Activated T-helper 1 cell treated with Interleukin-2 at 50 U/mL for 16 hours (primary cell): ENCODE measurements around the gene APOBEC2.
"Not testable (repeated sequence)": the region's sequence is repeated elsewhere in the genome, so short reads cannot be mapped to it uniquely, and the experiment has no call there.

Source experiments
- DNase-seq: peaks from one replicate; pipeline ENCODE4 v3.0.0-alpha.2; 2020; ENCODE audit warnings: low read depth

The APOBEC2 gene

DNA sequence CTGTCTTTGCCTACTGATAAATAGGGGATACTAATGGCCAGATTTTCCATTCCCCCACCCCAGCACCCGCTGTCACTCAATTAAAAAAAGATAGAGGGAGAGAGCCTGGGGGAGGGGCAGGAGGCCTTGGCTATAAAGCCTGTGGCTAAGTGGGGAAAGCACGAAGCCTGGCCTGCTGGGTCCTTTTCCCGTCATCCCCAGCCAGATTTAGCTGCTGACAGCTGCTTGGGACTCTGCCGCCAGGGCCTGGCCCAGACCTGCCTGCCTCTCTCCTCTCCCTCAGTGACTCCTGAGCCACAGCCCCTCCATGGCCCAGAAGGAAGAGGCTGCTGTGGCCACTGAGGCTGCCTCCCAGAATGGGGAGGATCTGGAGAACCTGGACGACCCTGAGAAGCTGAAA is at the start of gene APOBEC2:
APOBEC2 (plus strand) TSS at position 162 of the 400 bp plus-strand sequence; CDS start at position 308, 146 bp downstream.
- DNase-seq = no peak

DNA sequence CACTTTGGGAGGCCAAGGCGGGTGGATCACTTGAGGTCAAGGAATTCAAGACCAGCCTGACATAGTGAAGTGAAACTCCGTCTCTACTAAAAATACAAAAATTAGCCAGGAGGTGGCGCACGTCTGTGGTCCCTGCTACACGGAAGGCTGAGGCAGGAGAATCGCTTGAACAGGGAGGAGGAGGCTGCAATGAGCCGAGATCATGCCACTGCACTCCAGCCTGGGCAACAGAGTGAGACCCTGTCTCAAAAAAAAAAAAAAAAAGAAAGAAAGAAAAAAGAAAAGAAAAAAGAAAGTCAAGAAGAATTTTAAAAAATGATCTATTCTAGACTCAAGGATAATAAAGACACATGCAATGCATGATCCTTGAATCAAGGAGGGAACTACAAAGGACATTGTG is 46.8 kb upstream of the APOBEC2 start:
- peak; percentile 8 for DNase-seq

DNA sequence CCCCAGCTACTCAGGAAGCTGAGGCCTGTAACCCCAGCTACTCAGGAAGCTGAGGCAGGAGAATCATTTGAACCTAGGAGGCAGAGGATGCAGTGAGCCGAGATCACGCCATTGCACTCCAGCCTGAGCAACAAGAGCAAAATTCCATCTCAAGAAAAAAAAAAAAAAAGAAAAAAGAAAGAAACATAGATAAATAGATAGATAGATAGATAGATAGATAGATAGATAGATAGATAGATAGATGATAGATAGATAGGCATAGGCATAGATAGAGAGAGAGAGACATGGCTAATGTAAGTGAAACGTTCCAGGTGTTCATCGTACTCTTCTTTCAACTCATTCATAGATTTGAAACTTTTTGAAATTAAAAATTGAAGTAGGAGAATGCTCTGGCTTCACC is 46.0 kb upstream of the APOBEC2 start:
- not testable (repeated sequence) for DNase-seq

DNA sequence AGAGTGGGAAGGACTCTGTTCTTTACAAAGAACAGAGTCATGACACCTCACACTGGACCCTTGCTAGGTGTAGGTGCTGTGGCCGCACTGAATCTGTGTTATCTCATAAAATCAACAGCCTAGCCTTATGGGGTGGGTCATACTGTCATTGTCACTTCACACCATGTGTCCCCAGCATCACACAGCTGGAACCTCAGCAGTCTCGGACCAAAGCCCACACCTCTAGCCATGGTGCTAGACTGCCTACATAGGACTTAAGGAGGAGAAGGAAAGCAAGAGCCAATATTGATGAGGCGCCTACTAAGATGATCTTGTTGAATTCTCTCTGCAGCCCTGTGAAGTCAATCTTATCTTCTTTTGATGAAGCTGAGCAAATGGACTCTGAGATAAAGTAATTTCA is 45.0 kb upstream of the APOBEC2 start:
- no peak for DNase-seq

DNA sequence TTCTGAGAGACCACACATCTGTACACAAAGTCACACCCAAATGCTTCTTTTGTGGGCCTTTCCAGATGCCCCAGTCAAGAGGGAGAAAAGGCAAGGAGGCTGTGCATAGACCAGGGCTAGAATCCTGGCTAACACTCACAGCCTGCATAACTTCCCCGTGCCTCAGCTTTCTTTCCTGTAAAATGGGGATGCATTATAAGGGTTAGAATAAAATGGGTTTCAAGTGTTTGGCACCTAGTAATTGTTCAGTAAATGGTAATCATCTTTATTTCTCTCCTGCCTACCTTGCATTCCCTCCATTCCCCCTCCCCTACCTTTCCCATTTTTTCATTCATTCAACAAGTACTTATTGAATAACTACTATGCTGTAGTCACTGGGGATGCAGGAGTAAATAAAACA is 43.3 kb upstream of the APOBEC2 start:
- no peak for DNase-seq

DNA sequence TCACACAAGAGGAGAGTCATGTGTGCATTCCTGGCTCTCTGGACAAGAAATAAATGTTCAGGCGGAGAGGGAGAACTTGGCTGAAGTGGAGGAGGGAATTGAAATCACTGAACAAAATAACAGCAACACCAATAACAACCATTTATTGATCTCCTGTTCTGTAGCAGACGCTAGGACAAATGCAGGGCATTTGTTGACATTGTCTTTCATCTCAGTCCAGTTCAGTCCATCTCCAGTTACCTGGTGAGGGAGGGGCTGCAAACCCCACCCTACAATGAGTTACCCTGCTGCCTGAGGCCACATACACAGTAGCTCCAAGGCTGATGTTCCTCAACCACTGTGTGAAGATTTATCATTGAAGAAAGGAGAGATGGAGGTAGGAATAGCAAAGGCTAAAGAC is 41.3 kb upstream of the APOBEC2 start:
- no peak for DNase-seq

DNA sequence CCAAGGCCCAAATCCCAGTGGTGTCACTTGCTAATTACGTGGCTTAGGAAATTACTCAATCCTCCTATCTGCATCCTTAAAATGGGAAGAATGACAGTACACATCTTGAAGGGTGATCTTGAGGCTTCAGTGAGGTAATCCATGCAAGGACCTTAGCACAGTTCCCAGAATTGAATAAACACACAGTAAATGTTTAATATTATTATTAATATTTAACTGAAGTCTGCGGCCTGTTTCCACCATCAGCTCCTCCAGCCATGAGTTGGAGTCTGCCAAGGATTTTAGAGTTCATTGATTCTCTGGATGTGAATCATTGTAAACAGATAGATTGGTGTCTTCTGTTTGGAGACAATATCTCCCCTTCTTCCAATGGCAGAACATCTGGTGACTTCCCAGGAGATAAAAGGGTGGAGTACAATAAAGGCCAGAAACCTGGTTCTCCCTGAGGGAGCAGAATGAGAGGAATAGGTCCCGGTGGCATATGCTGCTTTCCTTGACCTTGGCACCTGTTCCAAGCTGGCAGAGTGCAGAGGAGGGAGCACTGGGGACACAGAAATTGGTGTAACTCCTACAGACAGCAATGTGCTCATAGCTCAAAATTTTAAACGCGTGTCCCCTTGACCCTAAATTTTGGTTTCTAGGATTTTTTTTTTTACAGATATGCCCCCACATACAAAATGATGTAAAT is 39.4 kb upstream of the APOBEC2 start:
- no peak for DNase-seq

DNA sequence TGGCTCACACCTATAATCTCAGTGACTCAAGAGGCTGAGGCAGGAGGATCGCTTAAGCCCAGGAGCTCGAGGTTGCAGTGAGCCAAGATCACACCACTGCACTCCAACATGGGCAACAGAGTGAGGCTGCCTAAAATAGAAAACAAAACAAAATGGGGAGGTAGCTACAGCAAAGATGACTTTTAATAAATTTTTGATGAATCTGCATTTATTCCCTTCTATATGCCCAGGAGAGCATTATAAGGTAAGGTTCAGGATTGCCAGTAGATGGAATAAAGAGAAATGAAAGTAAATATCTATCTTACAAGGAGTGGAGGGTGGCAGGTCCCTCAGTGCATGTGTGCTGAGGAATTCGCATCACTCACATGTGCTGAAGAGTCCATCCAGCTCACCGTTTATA is 38.2 kb upstream of the APOBEC2 start:
- no peak for DNase-seq

DNA sequence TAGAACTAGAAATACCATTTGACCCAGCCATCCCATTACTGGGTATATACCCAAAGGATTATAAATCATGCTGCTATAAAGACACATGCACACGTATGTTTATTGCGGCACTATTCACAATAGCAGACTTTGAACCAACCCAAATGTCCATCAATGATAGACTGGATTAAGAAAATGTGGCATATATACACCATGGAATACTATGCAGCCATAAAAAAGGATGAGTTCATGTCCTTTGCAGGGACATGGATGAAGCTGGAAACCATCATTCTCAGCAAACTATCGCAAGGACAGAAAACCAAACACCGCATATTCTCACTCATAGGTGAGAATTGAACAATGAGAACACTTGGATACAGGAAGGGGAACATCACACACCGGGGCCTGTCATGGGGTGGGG is 37.1 kb upstream of the APOBEC2 start:
- not testable (repeated sequence) for DNase-seq

DNA sequence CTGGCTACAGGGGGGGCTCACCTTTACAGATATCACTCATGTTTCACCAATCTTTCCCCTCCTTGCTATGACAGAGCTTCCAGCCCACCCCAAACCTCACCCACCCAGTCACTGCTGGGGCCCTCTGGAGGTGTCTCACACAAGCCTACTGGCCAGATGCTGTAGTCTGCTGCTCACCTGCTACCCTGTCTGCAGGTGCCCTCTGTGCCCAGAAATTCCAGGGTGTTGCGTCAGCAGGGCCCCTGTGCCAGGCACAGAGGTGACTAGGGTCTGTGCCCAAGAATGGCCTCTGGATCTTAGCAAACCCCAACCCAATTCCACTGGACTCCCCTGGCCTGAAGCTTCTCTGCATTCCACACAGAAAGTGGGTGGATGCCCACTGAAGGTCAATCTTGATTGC is 35.3 kb upstream of the APOBEC2 start:
- DNase-seq = no peak

DNA sequence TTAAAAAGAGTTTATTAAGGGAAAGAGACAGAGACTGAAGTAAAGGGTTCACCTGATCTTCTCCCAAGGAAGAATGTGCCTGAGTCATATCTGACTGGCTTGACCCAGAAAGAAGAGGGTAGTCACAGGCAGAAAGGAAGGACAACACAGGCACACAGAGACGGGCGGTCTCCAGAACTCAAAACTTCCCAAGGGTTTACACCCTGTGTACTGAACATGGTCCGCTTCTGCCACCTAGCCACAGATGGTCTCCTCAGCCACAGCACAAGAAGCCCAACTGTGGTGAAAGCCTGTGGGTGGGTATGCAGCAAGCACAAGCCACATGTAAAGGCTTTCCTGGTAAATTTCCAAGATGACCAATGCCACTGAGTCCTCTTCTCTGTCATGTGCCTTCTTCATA is 31.2 kb upstream of the APOBEC2 start:
- no peak for DNase-seq

DNA sequence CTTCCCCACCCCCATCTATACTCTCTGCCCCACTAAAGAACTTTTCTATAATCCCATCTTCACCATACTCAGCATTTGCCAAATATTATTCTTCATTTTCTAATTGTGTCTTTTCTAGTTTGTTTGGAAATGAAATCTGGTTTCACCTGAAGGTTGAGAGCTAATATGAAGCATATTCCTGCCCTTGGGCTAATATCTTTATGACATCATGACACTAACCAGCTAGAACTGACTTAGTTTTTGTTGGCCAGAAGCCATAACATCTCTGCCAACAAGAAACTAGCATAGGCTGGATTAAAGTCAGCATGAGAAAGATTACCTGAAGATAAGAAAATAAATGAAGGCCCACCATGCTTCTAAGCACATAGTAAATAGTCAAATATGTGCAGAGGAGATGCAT is 30.7 kb upstream of the APOBEC2 start:
- no peak for DNase-seq

DNA sequence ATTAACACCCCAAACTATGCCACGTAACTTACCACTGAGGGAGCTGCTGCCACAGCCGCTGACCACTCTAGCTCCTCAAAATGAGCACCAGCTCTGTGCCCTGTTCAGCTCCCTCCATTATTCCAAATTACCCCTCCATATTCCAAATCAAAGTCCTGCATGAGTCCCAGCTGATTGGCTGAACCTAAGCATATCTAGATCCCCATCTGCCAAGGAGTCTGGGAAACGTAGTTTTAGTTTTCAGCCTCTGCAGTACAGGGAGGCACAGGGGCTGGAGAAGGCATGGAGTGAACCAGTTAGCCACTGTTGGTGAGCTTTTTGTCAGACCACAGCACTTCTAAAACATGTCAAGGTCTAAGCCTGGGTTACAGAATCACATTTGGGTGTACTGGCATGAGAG is 29.9 kb upstream of the APOBEC2 start:
- DNase-seq = no peak

DNA sequence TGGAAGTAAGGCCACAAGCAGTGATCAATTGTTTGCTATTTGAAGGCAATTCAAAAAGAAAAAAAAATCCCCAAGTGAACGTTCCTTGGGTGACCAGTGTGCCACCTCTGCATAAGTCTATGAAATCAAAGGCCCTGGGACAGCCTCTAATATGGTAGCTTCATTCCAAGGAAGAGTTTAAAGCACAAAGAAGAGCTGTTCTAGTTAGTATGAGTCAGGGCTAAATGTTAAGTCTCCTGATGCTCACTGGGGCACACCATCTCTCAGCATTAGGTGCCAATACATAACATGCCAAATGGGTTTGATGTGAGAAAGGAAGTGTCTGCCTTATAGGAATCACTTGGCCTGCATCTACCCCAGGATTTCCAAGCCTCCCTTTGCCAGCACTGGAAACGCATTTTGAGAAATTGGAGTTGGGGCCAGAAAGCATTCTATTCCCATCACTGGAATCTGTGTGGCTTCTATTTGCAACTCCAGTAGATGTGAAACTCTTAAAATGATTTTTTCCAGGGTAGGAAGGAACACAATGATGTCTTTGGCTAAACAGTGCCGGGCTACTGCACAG is 27.0 kb upstream of the APOBEC2 start:
- DNase-seq = no peak

DNA sequence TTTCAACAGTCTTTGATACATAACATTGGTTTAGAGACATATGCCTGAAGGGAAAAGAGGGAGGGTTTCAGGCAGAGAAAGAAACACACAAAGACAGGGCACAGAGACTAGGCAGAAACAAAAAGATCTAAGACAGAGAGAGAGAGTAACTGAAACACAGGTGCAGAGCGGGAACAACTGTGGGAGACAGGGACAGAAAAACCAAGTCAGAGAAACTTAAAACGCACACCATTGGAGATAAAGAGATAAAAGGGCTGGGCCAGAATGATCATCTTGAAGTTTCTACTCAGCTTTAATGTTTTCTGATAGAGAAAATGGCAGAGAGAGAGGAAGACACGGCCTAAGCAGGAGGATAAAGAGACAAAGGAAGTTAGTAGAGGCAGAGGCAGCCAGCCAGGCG is 25.8 kb upstream of the APOBEC2 start:
- DNase-seq = no peak

DNA sequence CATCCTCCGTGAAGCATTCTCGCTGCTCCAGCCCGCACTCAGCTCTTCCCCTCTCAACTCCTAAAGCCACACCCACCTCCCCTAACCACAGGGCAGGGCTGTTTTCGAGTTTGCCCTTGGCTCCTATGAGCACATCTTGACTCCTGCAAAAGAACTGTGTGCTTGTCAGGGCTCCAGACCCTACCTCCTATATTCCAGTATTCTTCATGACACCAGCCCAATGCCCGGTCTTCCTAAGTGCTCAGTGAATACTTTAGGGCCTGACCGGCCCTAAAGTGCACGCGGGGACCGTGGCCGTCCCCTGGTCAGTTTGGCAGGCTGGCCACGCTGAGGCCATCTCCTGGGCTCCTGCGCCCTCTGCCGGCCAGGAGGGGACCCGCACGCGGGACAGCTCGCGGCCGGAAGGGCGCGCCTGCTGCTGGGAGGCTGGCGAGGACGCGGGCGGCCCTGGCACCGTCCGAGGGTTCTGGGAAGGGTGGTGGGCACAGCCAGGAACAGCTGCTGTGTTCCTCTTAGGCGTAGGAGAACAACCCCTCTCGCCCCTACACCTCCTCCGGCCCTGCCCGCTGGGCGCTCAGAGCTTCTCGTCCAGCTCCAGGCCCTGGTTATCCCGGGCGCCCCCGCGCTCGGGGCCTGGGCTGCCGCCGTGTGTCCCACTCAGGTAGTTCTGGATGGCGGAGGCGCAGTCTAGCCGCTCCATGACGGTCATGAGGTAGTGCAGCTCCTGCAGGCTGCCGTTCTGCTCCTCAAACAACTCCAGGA is 25.0 kb upstream of the APOBEC2 start:
- DNase-seq = peak; percentile 62

DNA sequence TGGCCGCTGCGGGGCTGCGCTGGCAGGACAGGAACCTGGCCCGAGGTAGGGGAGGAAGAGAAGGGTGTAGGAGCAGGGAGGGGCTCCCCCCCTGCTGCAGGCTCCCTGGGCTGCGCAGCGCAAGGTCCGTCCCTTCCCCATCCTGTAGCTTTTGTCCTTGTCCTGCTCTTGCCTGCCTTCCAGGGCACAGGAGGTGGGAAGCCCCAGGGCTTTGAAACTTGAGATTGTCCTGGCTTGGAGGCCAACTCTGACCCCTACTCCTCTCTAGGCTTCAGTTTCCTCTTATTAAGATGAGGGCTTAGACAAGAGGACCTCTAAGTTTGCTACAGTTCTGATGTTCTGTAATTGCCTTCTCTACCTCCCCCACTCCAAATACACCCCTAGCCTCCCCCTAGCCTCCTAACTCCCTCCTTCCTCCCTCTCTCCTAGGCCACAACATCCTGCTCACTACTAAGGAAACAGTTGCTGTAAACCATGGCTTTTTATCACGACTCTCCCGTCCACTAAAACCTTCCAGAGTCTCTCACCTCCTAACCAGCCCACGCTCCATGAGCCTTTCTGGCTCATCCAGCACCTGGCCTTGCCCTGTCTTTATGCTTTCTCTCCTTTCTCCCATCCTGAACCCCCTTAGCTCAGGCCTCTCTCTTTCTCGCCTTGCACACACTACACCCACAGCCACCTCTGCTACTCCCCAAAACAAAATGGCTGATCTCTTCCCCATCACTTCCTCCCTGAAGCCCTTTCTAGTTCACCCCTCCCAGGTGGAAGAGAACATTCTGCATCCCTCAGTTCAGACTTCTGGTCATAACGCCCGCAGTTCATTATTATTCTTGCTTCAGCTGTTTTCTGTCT is 24.2 kb upstream of the APOBEC2 start:
- DNase-seq = no peak

DNA sequence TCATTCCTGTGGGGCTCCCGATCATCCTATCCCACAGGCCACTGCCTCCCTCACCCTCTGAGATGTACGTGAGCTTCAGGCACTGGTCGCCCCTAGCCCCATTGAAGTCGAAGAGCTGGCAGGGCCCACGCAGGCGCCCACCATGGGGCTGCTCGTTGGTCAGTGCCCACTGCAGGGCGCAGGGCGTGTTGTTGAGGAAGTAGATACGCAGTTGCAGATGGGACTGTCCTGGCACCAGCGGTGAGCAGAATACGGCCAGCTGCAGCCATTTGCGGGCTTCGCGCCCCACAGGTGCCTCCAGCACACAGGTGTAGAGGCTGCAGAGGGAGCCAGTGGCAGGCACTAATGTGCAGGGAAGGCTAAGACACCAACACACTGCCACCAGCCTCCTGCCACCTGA is 20.2 kb upstream of the APOBEC2 start:
- no peak for DNase-seq

DNA sequence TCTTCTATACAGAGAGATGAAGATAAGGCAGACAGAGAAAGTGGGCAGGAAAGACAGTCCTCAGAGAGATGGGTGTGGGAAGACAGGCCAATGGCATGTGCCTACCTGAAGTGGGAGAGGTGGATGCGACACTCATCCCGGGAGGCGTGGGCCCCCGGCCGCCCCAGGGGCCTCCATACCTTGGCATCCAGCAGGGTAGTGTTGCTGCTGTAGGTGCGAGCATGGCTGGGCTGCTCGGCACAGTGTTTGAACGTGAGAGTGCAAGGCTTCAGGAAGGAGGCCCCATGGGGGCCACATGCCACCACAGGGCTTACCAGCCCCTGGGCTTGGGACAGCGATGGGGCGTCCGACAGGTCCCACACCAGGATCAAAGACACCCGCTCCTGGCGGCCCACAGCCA is 19.2 kb upstream of the APOBEC2 start:
- DNase-seq = no peak

DNA sequence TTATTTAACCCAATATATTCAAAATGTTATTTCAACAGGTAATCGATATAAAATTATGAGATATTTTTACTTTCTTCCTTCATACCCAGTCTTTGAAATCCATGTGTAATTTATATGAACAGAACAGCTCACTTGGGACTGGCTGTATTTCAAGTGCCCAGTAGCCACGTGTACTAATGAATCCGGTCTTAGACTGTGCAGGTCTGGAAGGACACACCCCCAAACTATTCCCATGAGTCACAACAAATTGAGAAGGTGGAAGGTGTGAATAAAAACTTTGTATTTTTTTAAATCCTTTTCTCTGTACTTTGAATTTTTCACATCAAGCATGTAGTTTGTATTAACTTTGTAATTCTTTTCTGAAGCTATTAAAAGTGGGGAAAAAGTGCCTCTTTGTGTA is 16.8 kb upstream of the APOBEC2 start:
- DNase-seq = no peak

DNA sequence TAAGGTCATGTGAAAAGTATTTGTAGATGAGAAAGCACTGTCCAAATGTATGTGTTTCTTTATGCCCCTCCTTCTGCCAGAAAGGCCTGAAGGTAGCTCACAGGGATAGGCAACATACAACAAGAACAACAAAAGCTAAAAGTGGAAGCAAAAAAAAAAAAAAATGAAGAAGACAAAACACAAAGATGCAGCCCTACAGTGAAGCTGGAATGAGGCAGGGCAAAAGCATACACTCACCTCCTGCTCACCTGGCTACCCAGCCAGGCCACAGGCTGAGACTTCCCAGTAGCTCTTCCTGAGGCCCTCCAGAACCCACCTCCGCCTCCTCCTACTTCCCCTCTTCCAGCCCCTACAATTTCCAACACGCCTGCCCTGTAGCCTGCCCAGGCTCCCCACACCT is 16.4 kb upstream of the APOBEC2 start:
- DNase-seq = no peak

DNA sequence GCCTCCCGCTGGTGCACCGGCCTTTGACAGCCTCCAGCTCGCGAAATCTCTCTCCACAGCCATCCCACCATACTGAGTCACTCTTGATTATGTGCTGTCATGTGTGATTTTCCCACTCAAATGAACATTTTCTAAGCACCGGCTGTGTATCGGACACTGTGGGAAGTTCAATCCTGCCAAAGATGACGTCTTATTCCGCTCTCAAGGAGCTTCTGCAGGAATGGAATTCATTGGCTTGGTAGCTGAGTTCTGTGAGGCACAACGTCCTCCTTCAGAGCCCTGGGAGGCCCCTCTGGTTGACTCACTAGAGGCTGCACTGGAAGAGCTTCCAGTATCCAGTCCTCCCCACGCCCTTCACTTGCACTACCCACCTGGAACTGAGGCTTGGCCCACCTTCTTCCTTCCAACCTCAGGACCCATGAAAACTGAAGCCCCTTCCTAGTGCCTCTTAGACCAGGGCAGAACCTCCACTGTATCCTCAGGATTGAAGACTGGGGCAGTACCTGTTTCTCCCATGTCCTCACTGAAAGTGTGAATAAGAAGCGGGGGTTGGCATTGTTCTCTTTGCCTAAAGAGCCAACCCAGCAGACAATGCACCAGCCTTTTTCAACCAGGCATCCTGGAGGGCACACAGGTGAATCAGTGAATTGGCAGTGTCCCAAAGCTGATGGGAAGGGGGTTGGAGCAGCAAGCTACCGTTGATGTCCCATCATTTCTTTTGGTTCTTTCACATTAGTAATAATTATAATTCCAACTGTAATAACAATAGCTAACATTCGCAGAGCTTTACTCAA is 15.7 kb upstream of the APOBEC2 start:
- no peak for DNase-seq
